HepG2 (cell line): ENCODE results near the gene PTPRD. TPM values are rescaled to one million over a fixed set of nuclear protein-coding genes. Genes with fewer than 3 reads are reported as not detected.
A peak's percentile ranks its signal among the peaks of the same experiment; 100 is the strongest.

Source experiments
- ATAC-seq: fragments of 200-7000 bp; cut with Tn5 transposase; 3 replicates; pipeline ENCODE4 v1.9.1; 2020; ENCODE audit warnings: mild to moderate bottlenecking, moderate library complexity
- BruUV-seq: library from RNA; stranded (reverse); fragments of 400-500 nt; replicated peaks from 2 replicates; lab custom pipeline; 2021; lab: Mats Ljungman, UMichigan
- CTCF ChIA-PET: fragments of 300-600 bp; formaldehyde crosslinking; extraction: SDS; loops from one replicate; lab custom pipeline; 2021; ENCODE audit warnings: low total read pairs, inconsistent platforms, low intra/inter-chr PET ratio; lab: Yijun Ruan, JAX
- POLR2A ChIA-PET: fragments of 350-600 bp; sonication (Branson Sonifier 250); formaldehyde crosslinking; loops from one replicate; lab custom pipeline; 2020; ENCODE audit warnings: antibody characterized with exemption, inconsistent platforms; lab: Yijun Ruan, JAX
- DNase-seq: peaks from one replicate; pipeline ENCODE4 v3.0.0-alpha.2; 2015; ENCODE audit warnings: low spot score
- FAIRE-seq: peaks from 3 replicates; lab custom pipeline; 2011; peaks lifted over from hg19 to GRCh38; lab: Jason Lieb, UNC
- H2AFZ ChIP-seq: one replicate; pipeline ENCODE4 v1.6.1; 2011; ENCODE audit warnings: low read length, inconsistent platforms
- H3K27ac ChIP-seq: fragments of 300-600 bp; 3 replicates; pipeline ENCODE4 v1.8.0; 2011; ENCODE audit warnings: mixed run types, mild to moderate bottlenecking, mixed read lengths, low read length, inconsistent platforms; ENCODE audit not compliant: insufficient read depth; ENCODE audit errors: extremely low read length
- H3K27me3 ChIP-seq, 2 experiments: fragments of 200-600 bp in 1 of 2; 2 replicates in 1 of 2; 3 replicates in 1 of 2; pipeline versions ENCODE4 v1.6.0 to v1.8.0; 2011; ENCODE audit warnings: low read length in 2 of 2, mild to moderate bottlenecking in 2 of 2, moderate library complexity in 2 of 2, inconsistent platforms in 1 of 2; ENCODE audit not compliant: insufficient read depth in 2 of 2, control insufficient read depth in 1 of 2
- H3K36me3 ChIP-seq, 2 experiments: fragments of 200-600 bp in 1 of 2; replicated peaks in 1 of 2; 2 replicates in 1 of 2; 3 replicates in 1 of 2; pipeline versions ENCODE4 v1.5.1 to v1.8.0; 2011; ENCODE audit warnings: low read length in 2 of 2, inconsistent platforms in 1 of 2; ENCODE audit not compliant: insufficient read depth in 2 of 2, control insufficient read depth in 1 of 2
- H3K4me1 ChIP-seq: 2 replicates; pipeline ENCODE4 v1.5.1; 2012; ENCODE audit warnings: low read length, inconsistent platforms; ENCODE audit not compliant: insufficient read depth
- H3K4me2 ChIP-seq: 2 replicates; pipeline ENCODE4 v1.6.0; 2011; ENCODE audit warnings: low read depth, low read length, inconsistent platforms
- H3K4me3 ChIP-seq, 3 experiments: fragments of 200-600 bp in 1 of 3; sonication (generic), shearing (Covaris generic) in 1 of 3; replicated peaks in 1 of 3; 2 replicates each; pipeline ENCODE4 v1.5.1; 2011 to 2016; ENCODE audit warnings: low read length in 3 of 3, inconsistent platforms in 2 of 3, low read depth in 2 of 3, mild to moderate bottlenecking in 2 of 3, control low read depth in 1 of 3, mixed read lengths in 1 of 3; ENCODE audit not compliant: insufficient read depth in 1 of 3
- H3K79me2 ChIP-seq: one replicate; pipeline ENCODE4 v1.6.1; 2011; ENCODE audit warnings: low read length, inconsistent platforms; ENCODE audit not compliant: insufficient read depth
- H3K9ac ChIP-seq: 2 replicates; pipeline ENCODE4 v1.6.0; 2011; ENCODE audit warnings: mild to moderate bottlenecking, low read depth, low read length, inconsistent platforms; ENCODE audit not compliant: insufficient read depth
- H3K9me3 ChIP-seq: 2 replicates; pipeline ENCODE4 v1.5.1; 2012; ENCODE audit warnings: mild to moderate bottlenecking, low read length
- H4K20me1 ChIP-seq: 2 replicates; pipeline ENCODE4 v1.6.0; 2011; ENCODE audit warnings: inconsistent platforms, mild to moderate bottlenecking, low read length, moderate library complexity; ENCODE audit not compliant: insufficient read depth
- CC2D1A ChIP-seq: sonication (generic); formaldehyde crosslinking; IDR thresholded peaks from 2 replicates; pipeline ENCODE4 v1.8.1; 2023; ENCODE audit warnings: mild to moderate bottlenecking, missing genetic modification reagents
- FOXP1 ChIP-seq, 2 experiments: fragments of 450-650 bp in 1 of 2; IDR thresholded peaks; 2 replicates each; pipeline ENCODE4 v1.6.1; 2017 to 2018; ENCODE audit warnings: antibody characterized with exemption in 1 of 2
- MNT ChIP-seq: fragments of 450-650 bp; IDR thresholded peaks from 2 replicates; pipeline ENCODE4 v1.6.1; 2016
- SSRP1 ChIP-seq: IDR thresholded peaks from 2 replicates; pipeline ENCODE4 v1.6.1; 2016; ENCODE audit warnings: control low read depth
- TP53 ChIP-seq: sonication (generic); formaldehyde crosslinking; conservative IDR thresholded peaks from 2 replicates; pipeline ENCODE4 v1.4.0; 2020; ENCODE audit warnings: missing genetic modification reagents
- ZNF598 ChIP-seq: sonication (generic); formaldehyde crosslinking; IDR thresholded peaks from 2 replicates; pipeline ENCODE4 v1.5.1; 2020; ENCODE audit warnings: mild to moderate bottlenecking, missing genetic modification reagents, borderline replicate concordance
- WGBS: methylation state at CpG from one replicate; pipeline ENCODE4 v1.1.6; 2017; ENCODE audit warnings: low lambda C conversion rate; 5-methylcytosine and 5-hydroxymethylcytosine counted together
- in situ Hi-C: cut with HindIII; loops from 2 replicates; pipeline ENCODE4 v1.10.0; 2017; ENCODE audit warnings: low pct_unique_long_range_greater_than_20kb; ENCODE audit not compliant: extremely low pct_ligation_motif_present
- intact Hi-C: fragments of 100-400 bp; cut with micrococcal nuclease; formaldehyde crosslinking; loops from one replicate; pipeline ENCODE4 v1.10.0; 2022; ENCODE audit not compliant: unreplicated experiment
- polyA plus RNA-seq, 8 experiments: library from polyadenylated mRNA; depleted of rRNA in 3 of 8; stranded (reverse) in 7 of 8; unstranded in 1 of 8; fragments of >200 nt; fragmentation: Illumina TruSeq in 4 of 8; extraction: Trizol in 4 of 8; gene quantifications; 2 replicates each; pipeline versions ENCODE4 v1.2.1 to v1.2.3, GENCODE V29; 2011 to 2016; ENCODE audit warnings: low read depth in 4 of 8, missing spikeins in 1 of 8, mixed read lengths in 1 of 8; ENCODE audit not compliant: insufficient read depth in 1 of 8
- total RNA-seq, 5 experiments: library from RNA; depleted of rRNA; stranded (reverse); fragments of >200 nt; fragmentation: Illumina TruSeq; extraction: Trizol; gene quantifications; 2 replicates each; pipeline ENCODE4 v1.2.3, GENCODE V29; 2016; ENCODE audit warnings: low read depth in 1 of 5
- TF ChIP-seq, protein P1 (sequence below): sonication (generic); formaldehyde crosslinking; IDR thresholded peaks from 2 replicates; pipeline ENCODE4; 2020; ENCODE audit warnings: missing genetic modification reagents, mild to moderate bottlenecking, borderline replicate concordance

Gene PTPRD
- total and polyA plus RNA-seq, 2 of the 13 experiments (the other 11 are each of a cell fraction or from before 2014, with no cell fraction given) = 0.05 TPM; not detected in 1

GRCh38 chr9:8268216-8268878 lies 2344.5 kb downstream of the PTPRD start:
- in situ Hi-C loops = no loop called here
- no peak overlapping the region for H3K4me2 ChIP-seq
- TF ChIP-seq ZNF598 (no peak), SSRP1 (no peak), TP53 (no peak), FOXP1 (IDR thresholded peaks at IDR 0.05) (no peak), FOXP1 (CRISPR knock-in tag; IDR thresholded peaks at IDR 0.05) (no peak), CC2D1A (no peak), MNT (peak; percentile 76)
- TF ChIP-seq, protein P1, sequence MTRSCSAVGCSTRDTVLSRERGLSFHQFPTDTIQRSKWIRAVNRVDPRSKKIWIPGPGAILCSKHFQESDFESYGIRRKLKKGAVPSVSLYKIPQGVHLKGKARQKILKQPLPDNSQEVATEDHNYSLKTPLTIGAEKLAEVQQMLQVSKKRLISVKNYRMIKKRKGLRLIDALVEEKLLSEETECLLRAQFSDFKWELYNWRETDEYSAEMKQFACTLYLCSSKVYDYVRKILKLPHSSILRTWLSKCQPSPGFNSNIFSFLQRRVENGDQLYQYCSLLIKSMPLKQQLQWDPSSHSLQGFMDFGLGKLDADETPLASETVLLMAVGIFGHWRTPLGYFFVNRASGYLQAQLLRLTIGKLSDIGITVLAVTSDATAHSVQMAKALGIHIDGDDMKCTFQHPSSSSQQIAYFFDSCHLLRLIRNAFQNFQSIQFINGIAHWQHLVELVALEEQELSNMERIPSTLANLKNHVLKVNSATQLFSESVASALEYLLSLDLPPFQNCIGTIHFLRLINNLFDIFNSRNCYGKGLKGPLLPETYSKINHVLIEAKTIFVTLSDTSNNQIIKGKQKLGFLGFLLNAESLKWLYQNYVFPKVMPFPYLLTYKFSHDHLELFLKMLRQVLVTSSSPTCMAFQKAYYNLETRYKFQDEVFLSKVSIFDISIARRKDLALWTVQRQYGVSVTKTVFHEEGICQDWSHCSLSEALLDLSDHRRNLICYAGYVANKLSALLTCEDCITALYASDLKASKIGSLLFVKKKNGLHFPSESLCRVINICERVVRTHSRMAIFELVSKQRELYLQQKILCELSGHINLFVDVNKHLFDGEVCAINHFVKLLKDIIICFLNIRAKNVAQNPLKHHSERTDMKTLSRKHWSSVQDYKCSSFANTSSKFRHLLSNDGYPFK (CRISPR knock-in tag) = no peak
- TF ChIP-seq, all 625 proteins: peak for 1
- Histone ChIP-seq H3K27me3 (no peaks in the 10 kb centered on the region), H3K9ac (no peak overlapping the region), H3K4me3 (no peak overlapping the region), H4K20me1 (no peaks in the 10 kb centered on the region), H3K4me1 (peaks cover 17% of the 10 kb centered on the region; the same call in 1 of the 2 replicates), H3K36me3 (no peaks in the 10 kb centered on the region), H3K9me3 (peaks cover 71% of the 10 kb centered on the region), H2AFZ (no peak overlapping the region), H3K79me2 (no peaks in the 10 kb centered on the region), H3K27ac (no peak overlapping the region)
- FAIRE-seq (no peak), DNase-seq (no peak), ATAC-seq (no peak)
- POLR2A ChIA-PET = no interaction called here
- WGBS = 19% methylated on average over 2 of the region's 2 CpGs
- intact Hi-C loops = no loop called here
- CTCF ChIA-PET = no interaction called here
- BruUV-seq = no TSS peak
